ENCODE data around the gene RHOG.

Gene RHOG

DNA sequence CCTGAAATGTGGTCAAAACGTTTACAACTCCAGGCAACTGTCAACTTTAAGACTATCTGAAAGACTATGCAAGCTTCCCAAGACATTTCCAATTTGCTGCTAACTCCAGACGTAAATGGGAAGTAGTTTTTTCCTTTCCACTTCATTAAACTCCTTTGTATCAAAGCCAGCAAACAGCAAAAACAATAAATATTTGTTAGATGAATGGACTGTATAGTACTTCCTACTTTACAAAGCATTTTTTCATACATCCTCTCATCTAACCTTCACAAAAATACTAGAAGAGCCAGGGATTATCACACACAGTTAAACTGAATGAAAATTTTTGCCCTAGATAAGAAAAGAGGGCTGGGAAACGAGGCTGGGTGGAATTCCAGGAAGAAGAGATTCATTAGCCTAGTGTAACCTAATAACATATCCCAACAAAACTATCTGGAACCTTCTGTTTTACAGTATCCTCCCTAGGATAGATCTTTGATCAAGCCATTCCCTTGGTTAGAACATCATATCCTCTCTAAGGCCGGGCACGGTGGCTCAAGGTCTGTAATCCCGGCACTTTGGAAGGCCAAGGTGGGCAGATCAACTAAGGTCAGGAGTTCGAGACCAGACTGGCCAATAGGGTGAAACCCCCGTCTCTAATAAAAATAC lies 53.9 kb downstream of the RHOG start:
- no peak overlapping the region for H3K27ac ChIP-seq (ENCODE audit: low read length)

DNA sequence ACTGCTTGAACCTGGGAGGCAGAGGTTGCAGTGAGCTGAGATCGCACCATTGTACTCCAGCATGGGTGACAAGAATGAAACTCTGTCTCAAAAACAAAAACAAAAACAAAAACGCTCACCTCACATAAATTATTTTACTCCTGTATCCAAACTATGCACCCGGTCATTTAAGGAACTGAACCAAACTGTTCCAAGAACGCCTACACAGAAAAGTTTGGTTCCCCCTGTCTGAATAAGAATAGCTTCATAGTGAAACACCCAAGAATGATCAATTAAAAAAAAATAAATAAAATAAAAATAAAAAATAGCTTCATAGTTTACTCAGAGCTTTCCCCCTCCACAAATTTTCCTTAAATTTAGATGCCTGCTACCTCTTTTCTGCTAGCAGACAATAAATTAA lies 57.1 kb downstream of the RHOG start:
- Histone ChIP-seq H3K4me1 (ENCODE audit: control insufficient read depth in 1 of 2, insufficient read depth in 2 of 2, low read length in 2 of 2) (peaks cover 13 to 18% of the 10 kb centered on the region in 2 donors), H3K27me3 (ENCODE audit: low read depth, low read length) (no peaks in the 10 kb centered on the region), H3K4me3 (ENCODE audit: low read depth in 1 of 2, low read length in 2 of 2) (no peak overlapping the region), H3K9me3 (ENCODE audit: control insufficient read depth in 1 of 2, low read length in 2 of 2) (no peaks in the 10 kb centered on the region), H3K36me3 (ENCODE audit: control insufficient read depth in 1 of 2, insufficient read depth in 2 of 2, low read length in 2 of 2) (peaks cover 7 to 12% of the 10 kb centered on the region in 2 donors), H3K27ac (ENCODE audit: low read length) (no peak overlapping the region)

More for the DNA sequence above, 53.9 kb downstream of the RHOG start:
- H3K27me3 ChIP-seq (ENCODE audit: low read depth, low read length), result no peaks in the 10 kb centered on the region
- peaks cover 9 to 22% of the 10 kb centered on the region in 2 donors for H3K4me1 ChIP-seq (ENCODE audit: control insufficient read depth in 1 of 2, insufficient read depth in 2 of 2, low read length in 2 of 2)
- H3K4me3 ChIP-seq (ENCODE audit: low read depth in 1 of 2, low read length in 2 of 2), result no peak overlapping the region
- no peaks in the 10 kb centered on the region for H3K9me3 ChIP-seq (ENCODE audit: control insufficient read depth in 1 of 2, low read length in 2 of 2)
- peaks cover 0 to 3% of the 10 kb centered on the region in 2 donors for H3K36me3 ChIP-seq (ENCODE audit: control insufficient read depth in 1 of 2, insufficient read depth in 2 of 2, low read length in 2 of 2)

DNA sequence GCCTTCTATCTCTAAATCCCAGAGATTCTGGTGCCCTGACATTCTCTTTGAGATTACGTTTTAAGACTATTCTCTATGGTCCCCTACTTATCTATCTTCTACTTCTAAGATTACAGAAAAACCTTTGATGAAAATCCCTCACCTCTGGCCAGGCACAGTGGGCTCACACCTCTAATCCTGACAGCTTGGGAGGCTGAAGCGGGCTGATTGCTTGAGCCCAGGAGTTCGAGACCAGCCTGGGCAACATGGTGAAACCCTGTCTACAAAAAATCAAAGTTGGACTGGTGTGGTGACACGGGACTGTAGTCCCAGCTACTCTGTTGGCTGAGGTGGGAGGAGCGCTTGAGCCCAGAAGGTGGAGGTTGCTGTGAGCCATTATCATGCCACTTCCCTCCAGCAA lies 57.8 kb downstream of the RHOG start:
- H3K4me3 ChIP-seq (ENCODE audit: low read depth in 1 of 2, low read length in 2 of 2), result no peak overlapping the region
- H3K4me1 ChIP-seq (ENCODE audit: control insufficient read depth in 1 of 2, insufficient read depth in 2 of 2, low read length in 2 of 2), result peaks cover 13 to 18% of the 10 kb centered on the region in 2 donors
- no peak overlapping the region for H3K27ac ChIP-seq (ENCODE audit: low read length)
- no peaks in the 10 kb centered on the region for H3K9me3 ChIP-seq (ENCODE audit: control insufficient read depth in 1 of 2, low read length in 2 of 2)
- H3K27me3 ChIP-seq (ENCODE audit: low read depth, low read length), result no peaks in the 10 kb centered on the region
- H3K36me3 ChIP-seq (ENCODE audit: control insufficient read depth in 1 of 2, insufficient read depth in 2 of 2, low read length in 2 of 2), result peaks cover 14 to 18% of the 10 kb centered on the region in 2 donors

DNA sequence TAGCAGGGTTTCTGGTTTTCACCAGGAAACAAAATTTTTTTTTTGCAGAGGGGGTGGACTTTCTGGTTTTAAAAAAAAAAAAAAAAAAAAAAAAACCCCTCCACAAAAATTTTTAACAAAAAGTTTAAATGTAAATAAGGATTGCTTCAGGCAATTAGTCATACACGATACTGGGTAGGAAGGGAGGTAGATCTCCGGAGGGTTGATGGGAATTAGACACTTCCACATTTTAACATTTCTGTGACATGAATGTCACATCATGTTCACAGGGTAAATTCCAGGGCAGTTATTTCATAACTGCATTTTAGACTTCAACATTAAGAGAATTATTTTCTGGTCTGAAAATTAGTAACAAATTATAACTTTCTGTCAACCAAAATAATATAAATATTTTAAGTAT lies 59.3 kb downstream of the RHOG start:
- H3K27ac ChIP-seq (ENCODE audit: low read length), result no peak overlapping the region
- peaks cover 5 to 14% of the 10 kb centered on the region in 2 donors for H3K4me1 ChIP-seq (ENCODE audit: control insufficient read depth in 1 of 2, insufficient read depth in 2 of 2, low read length in 2 of 2)
- H3K9me3 ChIP-seq (ENCODE audit: control insufficient read depth in 1 of 2, low read length in 2 of 2), result no peaks in the 10 kb centered on the region
- no peaks in the 10 kb centered on the region for H3K27me3 ChIP-seq (ENCODE audit: low read depth, low read length)
- H3K4me3 ChIP-seq (ENCODE audit: low read depth in 1 of 2, low read length in 2 of 2), result no peak overlapping the region
- peaks cover 19 to 29% of the 10 kb centered on the region in 2 donors for H3K36me3 ChIP-seq (ENCODE audit: control insufficient read depth in 1 of 2, insufficient read depth in 2 of 2, low read length in 2 of 2)

Measured in muscle layer of duodenum (tissue), 2 donors.